Measurements from ENCODE around the gene ECSCR.
A peak's percentile ranks its signal among the peaks of the same experiment; 100 is the strongest.
"Not testable (repeated sequence)": the region's sequence is repeated elsewhere in the genome, so short reads cannot be mapped to it uniquely, and the experiment has no call there.

Gene ECSCR, protein sequence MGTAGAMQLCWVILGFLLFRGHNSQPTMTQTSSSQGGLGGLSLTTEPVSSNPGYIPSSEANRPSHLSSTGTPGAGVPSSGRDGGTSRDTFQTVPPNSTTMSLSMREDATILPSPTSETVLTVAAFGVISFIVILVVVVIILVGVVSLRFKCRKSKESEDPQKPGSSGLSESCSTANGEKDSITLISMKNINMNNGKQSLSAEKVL

DNA sequence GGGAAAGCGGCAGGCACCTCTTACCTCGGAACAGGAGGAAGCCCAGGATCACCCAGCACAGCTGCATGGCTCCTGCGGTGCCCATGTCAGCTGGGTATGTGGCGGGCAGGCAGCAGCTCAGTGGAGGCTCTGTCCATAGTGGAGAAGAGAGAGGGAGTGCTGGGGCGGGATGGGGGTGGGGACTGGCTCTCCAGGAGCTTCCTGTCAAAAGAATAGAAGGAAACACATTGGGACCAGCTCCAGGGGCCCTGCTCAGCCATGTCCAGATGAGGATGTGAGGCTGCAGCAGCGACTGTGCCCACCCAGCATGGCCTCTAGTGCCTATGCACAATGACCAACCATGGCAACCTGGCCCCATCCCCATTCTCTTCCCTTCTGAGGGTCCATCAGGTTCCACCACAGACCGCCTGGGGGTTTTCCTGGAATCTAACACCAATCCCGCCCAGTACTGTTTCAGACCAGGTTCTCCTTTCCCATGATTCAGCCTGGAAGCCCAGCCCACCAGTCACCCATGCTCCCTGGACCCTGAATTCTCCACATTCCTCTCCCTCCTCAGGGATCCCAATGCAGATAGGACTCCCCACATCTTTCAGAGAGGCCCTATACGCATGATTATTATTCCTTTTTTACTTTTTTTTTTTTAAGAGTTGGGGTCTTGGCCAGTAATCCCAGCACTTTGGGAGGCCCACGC lies at the start of gene ECSCR:
Gene ECSCR (minus strand): TSS at position 158 of the 691 bp plus-strand sequence. CDS start 73 bp downstream, at position 85.
- no peak for DNase-seq (ENCODE audit: low read depth)

DNA sequence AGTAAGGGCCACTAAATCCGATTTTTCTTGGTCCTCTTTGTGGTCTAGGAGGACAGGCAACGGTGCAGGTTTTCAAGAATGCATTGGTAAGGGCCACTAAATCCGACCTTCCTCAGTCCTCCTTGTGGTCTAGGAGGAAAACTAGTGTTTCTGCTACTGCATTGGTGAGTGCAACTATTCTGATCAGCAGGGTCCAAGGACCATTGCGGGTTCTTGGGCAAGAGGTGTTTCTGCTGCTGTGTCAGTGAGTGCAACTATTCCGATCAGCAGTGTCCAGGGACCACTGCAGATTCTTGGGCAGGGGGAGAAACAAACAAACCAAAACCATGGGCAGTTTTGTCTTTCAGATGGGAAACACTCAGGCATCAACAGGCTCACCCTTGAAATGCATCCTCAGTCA lies 42.2 kb upstream of the ECSCR start:
- not testable (repeated sequence) for DNase-seq (ENCODE audit: low read depth)

DNA sequence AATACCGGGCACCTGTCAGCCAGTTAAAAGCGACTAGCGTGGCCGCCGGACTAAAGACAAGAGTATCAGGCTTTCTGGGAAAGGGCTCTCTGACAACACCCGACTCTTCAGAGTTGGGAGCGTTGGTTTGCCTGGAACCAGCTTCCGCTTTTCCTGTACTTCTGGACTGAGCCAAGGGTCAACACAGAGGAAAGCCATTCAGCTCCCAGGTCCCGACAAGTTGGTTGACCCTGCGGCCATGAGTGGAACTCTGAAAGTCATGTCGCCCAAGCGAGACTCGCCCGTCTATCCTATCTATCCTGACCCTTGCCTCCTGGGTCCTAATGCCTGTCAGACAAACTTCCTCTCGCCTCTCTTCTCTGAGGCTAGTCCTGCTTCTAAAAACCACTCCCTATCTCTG lies 41.3 kb upstream of the ECSCR start:
- not testable (repeated sequence) for DNase-seq (ENCODE audit: low read depth)

DNA sequence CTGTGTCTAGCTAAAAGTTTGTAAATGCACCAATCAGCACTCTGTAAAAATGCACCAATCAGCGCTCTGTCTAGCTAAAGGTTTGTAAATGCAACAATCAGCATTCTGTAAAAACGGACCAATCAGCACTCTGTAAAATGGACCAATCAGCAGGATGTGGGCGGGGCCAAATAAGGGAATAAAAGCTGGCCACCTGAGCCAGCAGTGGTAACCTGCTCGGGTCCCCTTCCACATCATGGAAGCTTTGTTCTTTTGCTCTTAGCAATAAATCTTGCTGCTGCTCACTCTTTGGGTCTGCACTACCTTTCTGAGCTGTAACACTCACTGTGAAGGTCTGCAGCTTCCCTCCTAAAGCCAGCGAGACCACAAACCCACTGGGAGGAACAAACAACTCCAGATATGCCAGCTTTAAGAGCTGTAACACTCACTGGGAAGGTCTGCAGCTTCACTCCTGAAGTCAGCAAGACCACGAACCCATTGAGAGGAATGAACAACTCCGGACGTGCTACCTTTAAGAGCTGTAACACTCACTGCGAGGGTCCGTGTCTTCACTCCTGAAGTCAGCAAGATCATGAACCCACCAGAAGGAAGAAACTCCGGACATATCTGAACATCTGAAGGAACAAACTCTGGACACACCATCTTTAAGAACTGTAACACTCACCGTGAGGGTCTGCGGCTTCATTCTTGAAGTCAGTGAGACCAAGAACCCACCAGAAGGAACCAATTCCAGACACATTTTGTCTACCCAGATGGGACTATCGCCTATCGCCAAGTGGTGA lies 40.7 kb upstream of the ECSCR start:
- DNase-seq (ENCODE audit: low read depth), result not testable (repeated sequence)

DNA sequence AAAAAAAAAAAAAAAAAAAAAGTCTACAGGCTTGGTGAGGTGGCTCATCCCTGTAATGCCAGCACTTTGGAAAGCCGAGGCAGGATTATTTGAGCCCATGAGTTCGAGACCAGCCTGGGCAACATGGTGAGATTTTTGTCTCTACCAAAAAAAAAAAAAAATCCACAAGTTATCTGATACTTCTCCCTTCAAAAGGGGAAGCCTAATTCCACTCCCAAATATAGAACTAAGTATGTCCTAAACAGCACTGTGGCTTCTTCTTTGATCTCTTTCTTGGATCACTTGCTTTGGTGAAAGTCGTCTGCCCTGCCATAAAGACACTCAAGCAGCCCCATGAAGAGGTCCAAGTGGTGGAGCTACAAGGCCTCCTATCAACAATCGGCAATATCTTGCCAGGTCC lies 38.8 kb upstream of the ECSCR start:
- no peak for DNase-seq (ENCODE audit: low read depth)

DNA sequence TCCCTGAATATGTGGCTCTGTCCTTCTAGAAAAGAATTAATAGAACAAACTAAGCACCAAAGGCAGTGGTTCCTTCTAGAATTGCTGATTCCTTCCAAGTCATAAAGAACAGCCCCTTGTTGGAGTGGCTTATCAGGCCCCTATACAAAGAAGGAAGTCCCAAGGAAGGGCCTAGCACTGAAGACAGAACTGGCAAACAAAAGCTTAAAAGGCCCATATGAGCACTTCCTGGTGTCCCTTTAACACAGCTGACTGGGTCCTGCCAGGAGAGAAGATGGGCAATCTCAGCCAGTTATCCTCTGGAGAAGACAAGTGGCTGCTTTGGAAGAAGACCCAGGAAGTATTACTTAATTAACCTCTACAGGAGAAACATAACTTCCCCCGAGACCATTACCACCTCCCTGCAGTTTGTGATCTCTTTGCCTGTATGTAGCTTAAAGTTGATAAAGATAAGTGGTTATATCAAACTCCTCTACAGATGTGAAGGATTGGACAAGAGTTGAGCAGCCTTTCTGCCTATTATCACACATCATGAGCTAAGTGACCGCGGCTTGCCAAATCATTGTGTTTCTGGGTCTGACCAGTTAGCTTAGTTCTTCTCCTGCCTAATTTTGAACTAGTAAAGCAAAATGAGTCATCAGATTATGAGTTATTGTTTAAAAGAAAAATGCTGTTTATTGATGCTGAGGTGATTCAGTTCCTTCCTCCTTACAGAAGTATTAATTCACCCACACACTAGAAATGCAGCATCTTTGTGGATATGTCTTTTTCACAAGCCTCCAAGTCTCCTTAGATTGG lies 33.3 kb upstream of the ECSCR start:
- no peak for DNase-seq (ENCODE audit: low read depth)

DNA sequence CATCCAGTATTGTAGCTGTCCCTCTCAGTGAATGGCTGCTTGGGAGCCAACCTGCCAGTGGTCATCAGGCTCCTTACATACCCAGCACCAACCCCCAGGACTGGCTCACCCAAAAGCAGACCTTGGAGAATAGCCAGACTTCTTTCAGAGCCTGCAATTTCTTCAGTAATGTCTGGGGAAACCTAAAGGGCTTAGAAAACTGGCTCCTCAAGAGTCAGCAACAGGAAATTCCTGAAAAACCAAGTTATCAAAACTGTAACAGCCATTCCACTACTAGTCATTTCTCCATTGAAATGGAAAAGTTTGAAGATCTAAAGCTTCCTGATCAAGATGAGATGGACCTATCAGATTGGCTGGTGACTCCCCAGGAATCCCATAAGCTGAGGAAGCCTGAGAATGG lies 32.3 kb upstream of the ECSCR start:
- DNase-seq (ENCODE audit: low read depth), result no peak

DNA sequence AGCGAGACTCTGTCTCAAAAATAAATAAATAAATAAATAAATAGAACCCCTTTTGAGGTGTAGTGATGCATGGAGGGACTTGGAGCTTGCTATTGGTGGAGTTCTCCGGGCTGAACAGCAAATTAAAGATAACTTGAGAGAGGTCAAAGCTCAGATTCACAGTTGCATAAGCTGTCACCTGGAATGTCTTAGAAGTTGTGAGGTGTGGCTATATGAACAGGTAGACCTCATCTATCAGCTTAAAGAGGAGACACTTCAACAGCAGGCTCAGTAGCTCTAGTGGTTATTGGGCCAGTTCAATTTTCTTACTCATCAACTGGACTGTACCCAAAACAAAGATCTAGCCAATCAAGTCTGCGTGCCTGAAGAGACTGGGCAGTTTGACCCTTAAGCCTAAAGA lies 31.7 kb upstream of the ECSCR start:
- DNase-seq (ENCODE audit: low read depth), result no peak

DNA sequence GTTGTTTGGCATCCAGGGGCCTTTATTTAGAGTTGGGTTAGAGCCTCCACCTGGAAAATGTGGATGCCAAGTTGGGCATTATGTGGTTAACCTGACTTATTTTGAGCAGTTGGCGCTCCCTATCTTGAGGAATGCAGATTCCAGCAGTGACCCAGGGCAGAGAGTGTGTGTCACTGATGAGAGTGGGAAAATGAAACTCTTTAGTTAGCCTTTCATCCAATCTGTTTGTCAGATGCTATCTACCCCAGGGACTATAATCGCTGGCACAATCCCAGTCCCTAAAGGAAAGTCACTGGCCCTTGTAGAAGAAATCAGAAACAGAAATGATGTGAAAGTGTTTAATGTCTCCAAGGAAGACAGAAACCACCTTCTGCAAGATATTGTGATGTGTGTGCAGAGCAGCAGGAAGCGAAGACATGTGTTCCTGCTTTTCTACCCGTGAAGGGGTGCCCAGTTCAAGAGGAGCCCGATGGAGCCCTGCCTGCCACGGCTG lies 30.2 kb upstream of the ECSCR start:
- DNase-seq (ENCODE audit: low read depth), result no peak

DNA sequence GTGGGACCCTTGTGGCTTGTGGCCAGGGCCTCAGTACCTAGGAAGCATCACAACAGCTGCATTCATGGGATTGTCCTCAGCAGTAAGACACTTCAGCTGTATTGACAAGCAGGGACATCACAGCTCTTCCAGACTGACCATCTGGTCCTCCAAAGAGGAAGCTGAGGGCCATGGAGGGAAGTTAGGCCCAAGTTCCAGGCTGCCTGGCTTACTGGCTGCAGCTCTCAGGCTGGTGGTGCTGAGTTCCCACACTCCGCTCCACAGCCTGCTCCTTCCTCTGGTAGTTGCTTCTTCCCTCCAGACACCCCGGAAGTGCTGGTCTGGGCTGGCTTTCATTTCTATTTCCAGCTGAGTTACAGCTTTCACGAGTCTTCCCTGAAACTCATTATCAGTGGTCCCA lies 25.7 kb upstream of the ECSCR start:
- no peak for DNase-seq (ENCODE audit: low read depth)

DNA sequence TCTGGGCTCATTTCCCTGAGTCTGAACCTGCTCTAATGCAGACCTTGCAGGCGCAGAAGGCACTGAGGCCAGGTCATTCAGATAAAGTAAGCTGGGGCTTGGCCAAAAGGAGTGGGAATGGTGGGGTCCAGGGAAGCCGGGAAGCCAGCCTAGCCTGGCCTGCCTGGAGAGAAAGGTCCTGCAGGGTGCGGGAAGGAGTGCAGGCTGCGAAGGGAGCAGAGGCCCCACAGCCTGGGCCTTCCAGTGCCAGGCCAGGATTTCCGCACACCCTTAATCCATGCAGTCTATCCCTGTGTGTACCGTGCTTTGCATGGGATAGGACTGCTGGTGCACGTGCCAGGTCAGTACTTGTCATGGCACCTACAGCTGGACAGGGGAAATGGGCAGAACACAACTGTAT lies 23.7 kb upstream of the ECSCR start:
- no peak for DNase-seq (ENCODE audit: low read depth)

DNA sequence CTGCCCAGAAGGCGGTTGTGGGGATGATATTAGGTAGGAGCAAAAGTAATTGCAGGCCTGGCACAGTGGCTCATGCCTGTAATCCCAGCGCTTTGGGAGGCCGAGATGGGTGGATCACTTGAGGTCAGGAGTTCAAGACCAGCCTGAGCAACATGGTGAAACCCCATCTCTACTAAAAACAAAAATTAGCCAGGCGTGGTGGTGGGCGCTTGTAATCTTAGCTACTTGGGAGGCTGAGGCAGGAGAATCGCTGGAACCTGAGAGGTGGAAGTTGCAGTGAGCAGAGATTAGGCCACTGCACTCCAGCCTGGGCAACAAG lies 20.3 kb upstream of the ECSCR start:
- not testable (repeated sequence) for DNase-seq (ENCODE audit: low read depth)

DNA sequence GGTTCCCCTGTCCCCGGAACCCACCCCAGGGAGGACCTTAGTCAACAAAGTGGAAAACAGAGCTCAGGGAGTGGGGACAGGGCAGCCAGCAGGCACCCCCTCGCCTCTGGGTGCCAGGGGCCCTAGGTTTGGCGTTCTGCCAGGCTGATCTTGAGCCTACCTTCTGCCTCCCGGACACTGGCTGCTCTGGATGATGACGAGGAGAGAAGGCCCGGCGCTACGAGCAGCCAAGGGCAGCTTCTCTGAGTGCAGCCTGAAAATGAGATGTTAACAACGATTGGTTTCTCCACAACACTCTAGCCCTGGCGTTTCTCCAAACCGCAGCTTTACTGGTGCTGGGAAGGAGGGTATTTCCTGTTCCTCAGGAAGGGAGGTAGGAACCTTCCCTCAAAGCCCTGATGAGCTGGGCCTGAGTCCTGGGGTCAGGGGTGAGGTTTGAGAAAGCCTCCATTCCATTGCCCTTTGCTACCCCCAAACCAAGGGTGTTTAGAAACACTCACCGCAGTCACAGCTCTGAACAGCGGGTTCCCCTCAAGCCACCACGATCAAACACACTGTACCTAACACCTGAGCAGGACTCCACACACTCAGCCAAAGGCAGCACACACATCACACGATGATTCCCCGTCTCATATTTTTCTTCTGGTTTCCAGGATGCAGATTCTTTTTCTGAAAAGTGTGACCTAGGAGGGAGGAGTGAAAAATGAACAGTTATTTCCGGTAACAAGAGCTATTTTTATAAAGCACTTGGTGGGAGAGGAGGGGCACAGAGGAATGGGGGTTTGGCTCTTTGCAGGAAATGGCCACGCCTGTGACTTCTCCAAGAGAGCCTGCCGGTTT lies 19.7 kb upstream of the ECSCR start, which contains the start of gene STING1:
Gene STING1 (minus strand): TSS at position 709 of the 840 bp plus-strand sequence. CDS start 1,054 bp downstream, outside the sequence.
- DNase-seq (ENCODE audit: low read depth), result peak; percentile 35

DNA sequence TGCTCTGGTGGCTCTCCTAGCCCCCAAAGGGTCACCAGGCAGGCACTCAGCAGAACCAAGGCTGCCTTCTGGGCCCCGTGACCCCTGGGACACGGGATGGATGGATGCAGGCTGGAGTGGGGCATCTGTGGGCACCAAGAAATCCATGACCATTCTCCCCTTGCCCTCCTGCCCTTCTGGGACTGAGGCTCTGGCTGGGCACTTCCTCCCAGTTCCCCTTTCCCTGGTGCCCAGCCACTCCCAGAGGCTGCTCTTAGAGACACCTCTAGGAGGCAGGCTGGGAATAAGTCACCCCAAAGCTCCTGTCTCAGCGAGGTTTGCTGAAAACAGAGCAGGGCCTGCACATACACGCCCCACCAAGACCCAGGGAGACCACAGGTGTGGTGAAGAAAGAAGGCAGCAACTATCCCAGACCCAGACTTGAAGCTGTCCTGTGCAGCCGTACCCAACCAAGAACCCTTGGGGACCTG lies 19.1 kb upstream of the ECSCR start:
- DNase-seq (ENCODE audit: low read depth), result no peak

DNA sequence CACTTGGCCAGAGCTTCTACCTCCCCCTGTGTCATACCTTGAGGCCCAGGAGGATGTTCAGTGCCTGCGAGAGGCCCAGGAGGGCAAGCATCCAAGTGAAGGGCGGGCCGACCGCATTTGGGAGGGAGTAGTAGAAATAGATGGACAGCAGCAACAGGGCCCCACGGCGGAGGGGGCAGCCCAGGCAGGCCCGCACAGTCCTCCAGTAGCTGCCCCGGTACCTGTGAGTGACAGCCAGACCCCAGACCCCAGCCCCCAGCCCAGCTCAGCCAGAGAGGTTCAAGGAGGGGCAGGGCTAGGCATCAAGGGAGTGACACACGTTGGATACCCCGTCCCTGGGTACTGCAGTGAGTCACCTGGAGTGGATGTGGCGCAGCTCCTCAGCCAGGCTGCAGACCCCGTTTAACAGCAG lies 18.6 kb upstream of the ECSCR start:
- no peak for DNase-seq (ENCODE audit: low read depth)

DNA sequence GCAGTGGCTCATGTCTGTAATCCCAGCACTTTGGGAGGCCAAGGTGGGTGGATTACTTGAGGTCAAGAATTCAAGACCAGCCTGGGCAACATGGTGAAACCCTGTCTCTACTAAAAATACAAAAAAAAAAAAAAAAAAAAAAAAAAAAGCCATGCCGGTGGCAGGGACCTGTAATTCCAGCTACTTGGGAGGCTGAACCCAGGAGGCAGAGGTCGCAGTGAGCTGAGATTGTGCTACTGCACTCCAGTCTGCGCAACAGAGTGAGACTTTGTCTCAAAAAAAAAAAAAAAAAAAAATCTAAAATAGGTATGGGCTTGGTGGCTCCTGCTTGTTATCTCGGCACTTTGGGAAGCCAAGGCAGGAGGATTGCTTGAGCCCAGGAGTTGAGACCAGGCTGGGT lies 17.2 kb upstream of the ECSCR start:
- DNase-seq (ENCODE audit: low read depth), result not testable (repeated sequence)

DNA sequence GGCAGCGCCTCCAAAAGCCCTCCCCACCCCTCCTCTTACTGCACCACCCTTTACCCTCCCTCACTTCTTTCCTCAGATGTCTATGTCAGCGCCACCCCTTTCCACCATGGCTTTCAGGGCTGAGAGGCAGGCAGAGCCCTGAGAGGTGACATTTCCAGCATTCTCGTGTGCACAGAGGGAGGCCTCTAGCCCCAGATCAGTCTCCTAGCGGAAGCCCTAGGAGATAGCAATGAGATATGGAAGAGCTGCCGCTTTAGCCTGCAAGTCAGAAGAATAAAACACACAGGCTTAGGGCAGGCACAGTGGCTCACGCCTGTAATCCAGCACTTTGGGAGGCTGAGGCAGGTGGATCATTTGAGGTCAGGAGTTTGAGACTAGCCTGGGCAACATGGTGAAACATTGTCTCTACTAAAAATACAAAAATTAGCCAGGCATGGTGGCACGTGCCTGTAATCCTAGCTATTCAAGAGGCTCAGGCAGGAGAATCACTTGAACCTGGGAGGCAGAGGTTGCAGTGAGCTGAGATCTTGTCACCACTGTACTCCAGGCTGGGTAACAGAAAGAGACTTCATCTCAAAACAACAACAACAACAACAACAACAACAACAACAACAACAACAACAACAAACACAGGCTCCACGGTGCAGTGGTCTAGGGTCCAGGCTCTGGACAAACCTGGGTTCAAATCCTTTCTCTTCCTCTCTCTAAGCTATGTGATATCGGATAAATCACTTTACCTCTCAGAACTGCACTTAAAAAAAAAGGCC lies 16.3 kb upstream of the ECSCR start:
- not testable (repeated sequence) for DNase-seq (ENCODE audit: low read depth)

DNA sequence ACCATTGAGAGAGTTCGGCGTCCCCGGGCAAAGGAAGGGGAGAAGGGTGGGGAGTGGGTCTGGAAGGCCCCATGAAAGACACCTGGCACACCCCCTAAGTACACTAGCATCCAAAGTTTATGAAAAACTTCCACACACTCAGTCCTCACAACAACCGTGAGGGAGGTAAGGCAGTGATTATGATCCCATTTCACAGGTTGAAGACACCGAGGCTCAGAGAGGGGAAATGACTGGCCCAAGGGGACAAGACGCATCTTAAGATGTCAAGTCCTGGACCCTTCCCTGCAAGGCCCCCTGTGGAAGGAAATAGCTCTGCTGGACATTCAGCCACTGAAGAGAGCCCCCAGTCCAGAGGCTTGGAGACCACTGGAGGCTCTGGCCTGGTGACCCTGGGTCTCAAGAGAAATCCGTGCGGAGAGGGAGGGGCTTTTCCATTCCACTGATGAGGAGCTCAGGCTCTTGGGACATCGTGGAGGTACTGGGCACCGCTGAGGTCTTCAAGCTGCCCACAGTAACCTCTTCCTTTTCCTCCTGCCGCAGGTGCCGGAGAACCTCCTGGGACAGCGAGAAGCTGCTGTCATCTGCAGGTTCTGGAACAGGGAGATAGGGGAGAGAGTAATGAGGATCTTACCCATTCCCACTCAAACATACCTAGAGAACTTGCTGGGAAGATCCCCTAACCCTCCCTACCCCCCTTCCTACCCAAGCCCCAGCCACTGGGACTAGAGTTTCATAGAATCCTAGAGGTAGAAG lies 13.5 kb upstream of the ECSCR start:
- DNase-seq (ENCODE audit: low read depth), result no peak

All from stimulated activated CD8-positive, alpha-beta memory T cell treated with anti-CD3 and anti-CD28 coated beads, Interleukin-4, amount 100 ng/mL, for 24 hours (primary cell).